A549 (cell line): ENCODE results near the gene XAB2. TPM values are rescaled to one million over a fixed set of nuclear protein-coding genes. Genes with fewer than 3 reads are reported as not detected.

Source experiments
- ATAC-seq, 2 experiments: fragments of 200-7000 bp in 1 of 2; fragments of >200 bp in 1 of 2; cut with Nextera tagmentation in 1 of 2; cut with Tn5 transposase in 1 of 2; 3 replicates each; pipeline versions ENCODE4 v1.8.0 to v1.9.1; 2018 to 2020; ENCODE audit warnings: mild to moderate bottlenecking in 1 of 2, moderate library complexity in 1 of 2
- CTCF ChIA-PET: fragments of 300-600 bp; sonication (Branson Sonifier 250); formaldehyde crosslinking; extraction: SDS; loops from one replicate; lab custom pipeline; 2021; ENCODE audit warnings: antibody characterized with exemption, inconsistent platforms; lab: Yijun Ruan, JAX
- POLR2A ChIA-PET: fragments of 350-600 bp; formaldehyde crosslinking; extraction: SDS; loops from one replicate; lab custom pipeline; 2021; ENCODE audit warnings: antibody characterized with exemption, inconsistent platforms; lab: Yijun Ruan, JAX
- DNase-seq, 2 experiments: peaks; one replicate each; pipeline versions ENCODE4 v3.0.0 to v3.0.0-alpha.2; 2011 to 2016; ENCODE audit warnings: low read depth in 1 of 2, low spot score in 1 of 2
- FAIRE-seq: peaks from 2 replicates; lab custom pipeline; 2011; peaks lifted over from hg19 to GRCh38; lab: Jason Lieb, UNC
- H3K27ac ChIP-seq, 2 experiments: fragments of >200 bp; sonication (Bioruptor Twin); formaldehyde crosslinking; 3 replicates each; pipeline ENCODE4 v1.5.1; 2016 to 2017
- H3K4me1 ChIP-seq: fragments of >200 bp; sonication (Bioruptor Twin); formaldehyde crosslinking; 3 replicates; pipeline ENCODE4 v1.6.1; 2016
- H3K4me2 ChIP-seq: fragments of >200 bp; sonication (Bioruptor Twin); formaldehyde crosslinking; 3 replicates; pipeline ENCODE4 v1.6.1; 2016
- H3K4me3 ChIP-seq: fragments of >200 bp; sonication (Bioruptor Twin); formaldehyde crosslinking; 3 replicates; pipeline ENCODE4 v1.5.1; 2016
- H3K9me3 ChIP-seq: fragments of >200 bp; sonication (Bioruptor Twin); formaldehyde crosslinking; 3 replicates; pipeline ENCODE4 v1.6.1; 2016
- BCL3 ChIP-seq: fragments of >200 bp; sonication (Bioruptor Twin); formaldehyde crosslinking; IDR thresholded peaks from 3 replicates; pipeline ENCODE4 v1.6.1; 2016
- CEBPB ChIP-seq, 2 experiments: fragments of >200 bp in 1 of 2; sonication (Bioruptor Twin) in 1 of 2; formaldehyde crosslinking in 1 of 2; IDR thresholded peaks; 2 replicates each; pipeline ENCODE4 v1.6.1; 2012 to 2016
- CHD2 ChIP-seq: fragments of 150-350 bp; IDR thresholded peaks from 2 replicates; pipeline ENCODE4 v1.6.1; 2014; ENCODE audit warnings: low read length; ENCODE audit not compliant: partially characterized antibody
- EHMT2 ChIP-seq: fragments of 200-600 bp; sonication (generic); IDR thresholded peaks from 2 replicates; pipeline ENCODE4 v1.6.1; 2016; ENCODE audit warnings: antibody characterized with exemption, low read depth, mild to moderate bottlenecking, moderate library complexity
- FOXS1 ChIP-seq: fragments of 250-450 bp; sonication (Bioruptor Pico); IDR thresholded peaks from 2 replicates; pipeline ENCODE4 v1.5.0; 2020; ENCODE audit warnings: mild to moderate bottlenecking, moderate library complexity
- HDAC2 ChIP-seq: fragments of 200-600 bp; sonication (generic); IDR thresholded peaks from 2 replicates; pipeline ENCODE4 v1.6.1; 2016
- KDM1A ChIP-seq: fragments of 200-600 bp; sonication (generic); IDR thresholded peaks from 2 replicates; pipeline ENCODE4 v1.6.1; 2016; ENCODE audit warnings: low read depth, mild to moderate bottlenecking
- MAZ ChIP-seq: fragments of 150-350 bp; IDR thresholded peaks from 2 replicates; pipeline ENCODE4 v1.6.1; 2014; ENCODE audit warnings: antibody characterized with exemption, low read depth, low read length, borderline replicate concordance
- PBX3 ChIP-seq: IDR thresholded peaks from 2 replicates; pipeline ENCODE4 v1.6.1; 2012
- RCOR1 ChIP-seq: fragments of 150-350 bp; IDR thresholded peaks from 2 replicates; pipeline ENCODE4 v1.6.1; 2014; ENCODE audit warnings: antibody characterized with exemption, low read length, low read depth
- REST ChIP-seq: fragments of 200-600 bp; sonication (generic); IDR thresholded peaks from 2 replicates; pipeline ENCODE4 v1.6.1; 2016; ENCODE audit warnings: antibody characterized with exemption, mild to moderate bottlenecking, moderate library complexity
- RFX5 ChIP-seq: fragments of 450-650 bp; IDR thresholded peaks from 2 replicates; pipeline ENCODE4 v1.7.1; 2014; ENCODE audit warnings: antibody characterized with exemption, mild to moderate bottlenecking, moderate library complexity
- SMC3 ChIP-seq: fragments of >200 bp; sonication (Bioruptor Twin); formaldehyde crosslinking; IDR thresholded peaks from 3 replicates; pipeline ENCODE4 v1.6.1; 2018; ENCODE audit warnings: inconsistent platforms
- USF2 ChIP-seq: fragments of 450-650 bp; IDR thresholded peaks from 2 replicates; pipeline ENCODE4 v1.6.1; 2014; ENCODE audit warnings: antibody characterized with exemption
- ZFP36 ChIP-seq: fragments of 450-650 bp; IDR thresholded peaks from 2 replicates; pipeline ENCODE4 v1.6.1; 2014; ENCODE audit warnings: borderline replicate concordance; ENCODE audit not compliant: partially characterized antibody
- ZSCAN20 ChIP-seq: fragments of 250-450 bp; sonication (Bioruptor Pico); IDR thresholded peaks from 2 replicates; pipeline ENCODE4 v1.8.0; 2022; ENCODE audit warnings: mild to moderate bottlenecking, moderate library complexity
- WGBS: methylation state at CpG from one replicate; pipeline ENCODE4 v1.1.6; 2017; ENCODE audit errors: missing lambda C conversion rate; 5-methylcytosine and 5-hydroxymethylcytosine counted together
- polyA plus RNA-seq, 4 experiments: library from polyadenylated mRNA; depleted of rRNA in 3 of 4; stranded (reverse); fragments of >200 nt; fragmentation: RNase III in 1 of 4; extraction: RNeasy Plus Mini Kit Qiagen cat#74134 plus additional on column Dnase treatment in 1 of 4; gene quantifications; 2 replicates in 3 of 4; 3 replicates in 1 of 4; pipeline ENCODE4 v1.2.3, GENCODE V29; 2011 to 2017

Gene XAB2
- polyA plus RNA-seq, 2 of the 4 experiments (the other 2 are of a cell fraction): 15.0 to 21.2 TPM

- FAIRE-seq: no peak
- Histone ChIP-seq H3K4me3 (no peak overlapping the region), H3K4me1 (peaks cover 1% of the 10 kb centered on the region; the same call in 1 of the 3 replicates), H3K27ac (no peak overlapping the region), H3K9me3 (peaks cover 5% of the 10 kb centered on the region; the same call in 1 of the 3 replicates), H3K4me2 (peak overlapping the region; percentile 26; the same call in 1 of the 3 replicates)
- CTCF ChIA-PET: interaction anchor here (1.0 to 1.4 kb wide), 2 partner anchors 22 to 26 kb away, joined by 3 to 4 read pairs; no protein-coding TSS in a partner anchor
- POLR2A ChIA-PET: no interaction called here
- peak; percentile 52 to 89; a peak in 4 of 6 replicates for ATAC-seq
- WGBS: 52% methylated on average over 21 of the region's 21 CpGs
- TF ChIP-seq SMC3: no peak
- TF ChIP-seq RFX5: no peak
- peak; percentile 78 for TF ChIP-seq PBX3
- DNase-seq: peak; percentile 47 to 74
These were observed 45.0 kb upstream of the XAB2 start for GRCh38 chr19:7674010-7675005.

- ATAC-seq (no peak), DNase-seq (no peak), FAIRE-seq (no peak)
- no peak overlapping the region for H3K4me2 ChIP-seq
- 24% methylated on average over 6 of the region's 9 CpGs for WGBS
- no peak overlapping the region for H3K27ac ChIP-seq
- no peaks in the 10 kb centered on the region for H3K4me1 ChIP-seq
- H3K4me3 ChIP-seq: no peak overlapping the region
- POLR2A ChIA-PET: no interaction called here
- H3K9me3 ChIP-seq: peaks cover 5% of the 10 kb centered on the region; the same call in 1 of the 3 replicates
- CTCF ChIA-PET: interaction anchor here (0.6 to 5.7 kb wide), 4 partner anchors 8 to 134 kb away, joined by 3 to 34 read pairs (median 3); partner anchors contain the start of gene TRAPPC5
- TF ChIP-seq HDAC2 (no peak), USF2 (no peak), CEBPB (IDR thresholded peaks at IDR 0.05) (no peak), ZFP36 (no peak), CHD2 (no peak), REST (no peak), ZSCAN20 (no peak), MAZ (no peak), FOXS1 (CRISPR knock-in tag) (no peak), RCOR1 (no peak), EHMT2 (no peak), KDM1A (no peak), BCL3 (no peak)
These were observed 43.2 kb upstream of the XAB2 start for GRCh38 chr19:7672522-7672921.
